ENCODE data around the gene LMF1. TPM values are rescaled to one million over a fixed set of nuclear protein-coding genes. Genes with fewer than 3 reads are reported as not detected.
A peak's percentile ranks its signal among the peaks of the same experiment; 100 is the strongest.

Gene LMF1
- polyA plus RNA-seq, 1 experiment, result 28.9 TPM

DNA sequence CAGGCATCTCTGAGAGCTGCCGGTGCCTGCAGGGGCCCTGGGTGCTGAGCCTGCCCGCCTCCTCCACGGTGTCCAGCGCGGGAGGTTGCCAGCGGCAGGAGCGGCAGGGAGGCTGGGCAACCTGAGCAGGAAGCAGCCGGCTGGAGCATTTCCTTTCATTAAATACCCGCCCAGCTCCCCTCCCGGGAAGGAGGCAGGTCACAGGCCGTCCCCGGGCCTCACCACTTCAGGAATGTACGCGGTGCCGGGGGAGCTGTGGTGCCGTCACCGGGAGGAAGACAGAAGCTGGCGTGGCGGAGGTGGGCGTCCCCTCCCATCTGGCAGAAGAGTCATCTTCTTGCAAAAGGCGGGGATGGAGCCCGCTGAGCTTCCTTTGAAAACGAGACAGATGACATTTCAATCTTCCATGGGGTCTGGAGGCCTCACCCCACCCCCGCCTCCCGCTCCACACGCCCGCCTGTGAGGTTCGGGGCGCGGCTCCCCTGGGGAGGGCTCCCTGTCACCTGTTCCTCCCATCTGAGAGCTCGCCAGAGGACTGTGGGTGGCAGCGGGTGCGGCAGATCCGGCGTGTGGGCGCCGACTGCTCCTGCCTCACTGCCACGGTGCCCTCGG, 26.8 kb upstream of the LMF1 start:
- ChIA-PET POLR2A (no interaction called here), CTCF (interaction anchor here (0.7 to 1.7 kb wide), 3 partner anchors 12 to 285 kb away, joined by 3 to 5 read pairs (median 4); no protein-coding TSS in a partner anchor)
- TF ChIP-seq, protein P1, sequence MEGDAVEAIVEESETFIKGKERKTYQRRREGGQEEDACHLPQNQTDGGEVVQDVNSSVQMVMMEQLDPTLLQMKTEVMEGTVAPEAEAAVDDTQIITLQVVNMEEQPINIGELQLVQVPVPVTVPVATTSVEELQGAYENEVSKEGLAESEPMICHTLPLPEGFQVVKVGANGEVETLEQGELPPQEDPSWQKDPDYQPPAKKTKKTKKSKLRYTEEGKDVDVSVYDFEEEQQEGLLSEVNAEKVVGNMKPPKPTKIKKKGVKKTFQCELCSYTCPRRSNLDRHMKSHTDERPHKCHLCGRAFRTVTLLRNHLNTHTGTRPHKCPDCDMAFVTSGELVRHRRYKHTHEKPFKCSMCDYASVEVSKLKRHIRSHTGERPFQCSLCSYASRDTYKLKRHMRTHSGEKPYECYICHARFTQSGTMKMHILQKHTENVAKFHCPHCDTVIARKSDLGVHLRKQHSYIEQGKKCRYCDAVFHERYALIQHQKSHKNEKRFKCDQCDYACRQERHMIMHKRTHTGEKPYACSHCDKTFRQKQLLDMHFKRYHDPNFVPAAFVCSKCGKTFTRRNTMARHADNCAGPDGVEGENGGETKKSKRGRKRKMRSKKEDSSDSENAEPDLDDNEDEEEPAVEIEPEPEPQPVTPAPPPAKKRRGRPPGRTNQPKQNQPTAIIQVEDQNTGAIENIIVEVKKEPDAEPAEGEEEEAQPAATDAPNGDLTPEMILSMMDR (IDR thresholded peaks at IDR 0.05; ENCODE audit: insufficient read depth, low read depth, low read length), result no peak
- peak; percentile 9 for DNase-seq (ENCODE audit: low read depth)
- H3K36me3 ChIP-seq (ENCODE audit: control insufficient read depth, insufficient read depth, low read length), result no peaks in the 10 kb centered on the region
- H3K27me3 ChIP-seq (ENCODE audit: control insufficient read depth, insufficient read depth, low read length), result no peaks in the 10 kb centered on the region; the same call in 1 of the 2 replicates
- no peak overlapping the region for H3K4me3 ChIP-seq (ENCODE audit: low read depth, low read length)

DNA sequence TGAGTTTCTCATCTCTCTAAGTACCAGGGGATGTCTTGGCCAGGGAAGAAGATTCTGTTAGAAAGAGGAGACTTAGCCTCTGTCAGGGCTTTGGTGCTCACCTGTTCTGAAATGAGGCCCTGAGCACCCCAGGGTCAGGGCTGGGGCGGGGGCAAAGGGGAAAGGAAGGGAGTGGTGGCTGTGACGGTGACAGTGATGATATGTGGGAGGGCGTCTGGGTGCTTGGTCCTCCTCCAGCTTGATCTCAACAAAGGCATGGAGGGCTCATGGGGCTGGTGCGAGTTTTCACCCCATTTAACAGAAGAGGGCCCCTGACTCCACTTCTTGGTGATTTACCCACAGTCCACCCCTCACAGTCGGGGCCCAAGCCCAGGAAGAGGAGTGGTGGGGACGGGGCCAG, 25.9 kb upstream of the LMF1 start:
- no peak for DNase-seq (ENCODE audit: low read depth)
- TF ChIP-seq, protein P1 (IDR thresholded peaks at IDR 0.05; ENCODE audit: insufficient read depth, low read depth, low read length), result no peak
- Histone ChIP-seq H3K4me3 (ENCODE audit: low read depth, low read length) (no peak overlapping the region), H3K36me3 (ENCODE audit: control insufficient read depth, insufficient read depth, low read length) (no peaks in the 10 kb centered on the region), H3K27me3 (ENCODE audit: control insufficient read depth, insufficient read depth, low read length) (no peaks in the 10 kb centered on the region; the same call in 1 of the 2 replicates)
- ChIA-PET POLR2A (no interaction called here), CTCF (interaction anchor here (1.2 kb wide), 1 partner anchor 59 kb away, joined by 3 read pairs; no protein-coding TSS in a partner anchor)

DNA sequence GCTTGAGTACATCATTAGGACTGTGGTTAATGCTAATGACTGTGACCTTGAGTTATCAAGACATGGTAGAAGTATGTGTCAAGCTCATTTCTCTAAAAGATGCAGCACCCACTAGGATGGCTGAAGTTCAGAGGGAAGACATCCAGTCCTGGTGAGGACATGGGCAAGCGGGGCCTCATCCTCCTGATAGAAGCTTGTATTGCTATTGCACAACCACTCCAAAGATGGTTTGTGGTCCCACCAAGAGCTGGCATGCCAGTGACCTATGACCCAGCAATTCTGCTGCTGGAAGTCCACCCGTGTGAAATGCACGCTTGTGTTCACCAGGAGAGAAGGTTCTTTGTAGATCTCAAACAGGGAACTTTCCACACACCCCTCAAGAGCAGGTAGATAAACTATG, 25.0 kb upstream of the LMF1 start:
- TF ChIP-seq, protein P1 (IDR thresholded peaks at IDR 0.05; ENCODE audit: insufficient read depth, low read depth, low read length), result no peak
- ChIA-PET POLR2A (no interaction called here), CTCF (interaction anchor here (1.2 to 1.8 kb wide), 2 partner anchors 15 to 60 kb away, joined by 3 to 4 read pairs; partner anchors contain the start of gene SOX8)
- H3K36me3 ChIP-seq (ENCODE audit: control insufficient read depth, insufficient read depth, low read length), result no peaks in the 10 kb centered on the region
- H3K4me3 ChIP-seq (ENCODE audit: low read depth, low read length), result no peak overlapping the region
- no peaks in the 10 kb centered on the region for H3K27me3 ChIP-seq (ENCODE audit: control insufficient read depth, insufficient read depth, low read length)
- DNase-seq (ENCODE audit: low read depth), result no peak

DNA sequence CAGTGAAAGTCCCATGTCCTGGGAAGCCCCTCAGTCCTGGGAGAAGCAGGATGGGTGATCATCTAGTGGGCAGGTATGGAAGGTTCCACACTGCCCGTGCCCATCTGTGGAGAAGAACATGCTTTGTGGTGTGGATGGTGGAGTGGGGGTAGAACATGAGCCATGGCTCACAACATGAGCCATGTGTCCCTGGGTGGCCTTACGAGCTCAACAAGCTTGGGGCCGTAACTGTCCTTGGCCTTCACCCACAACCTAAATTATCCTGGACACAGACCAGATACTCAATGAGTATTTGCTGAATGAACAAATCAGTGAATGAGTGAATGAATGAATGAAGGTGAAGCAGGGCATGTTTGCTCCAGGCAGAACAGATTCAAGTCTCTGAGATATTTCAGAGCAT, 24.3 kb upstream of the LMF1 start:
- CTCF ChIA-PET, result interaction anchor here (1.8 kb wide), 1 partner anchor 14 kb away, joined by 4 read pairs; the partner anchor contains the start of gene SOX8
- no peak for DNase-seq (ENCODE audit: low read depth)
- TF ChIP-seq, protein P1 (IDR thresholded peaks at IDR 0.05; ENCODE audit: insufficient read depth, low read depth, low read length), result no peak
- no peaks in the 10 kb centered on the region for H3K27me3 ChIP-seq (ENCODE audit: control insufficient read depth, insufficient read depth, low read length)
- H3K4me3 ChIP-seq (ENCODE audit: low read depth, low read length), result no peak overlapping the region
- POLR2A ChIA-PET, result no interaction called here
- no peaks in the 10 kb centered on the region for H3K36me3 ChIP-seq (ENCODE audit: control insufficient read depth, insufficient read depth, low read length)

DNA sequence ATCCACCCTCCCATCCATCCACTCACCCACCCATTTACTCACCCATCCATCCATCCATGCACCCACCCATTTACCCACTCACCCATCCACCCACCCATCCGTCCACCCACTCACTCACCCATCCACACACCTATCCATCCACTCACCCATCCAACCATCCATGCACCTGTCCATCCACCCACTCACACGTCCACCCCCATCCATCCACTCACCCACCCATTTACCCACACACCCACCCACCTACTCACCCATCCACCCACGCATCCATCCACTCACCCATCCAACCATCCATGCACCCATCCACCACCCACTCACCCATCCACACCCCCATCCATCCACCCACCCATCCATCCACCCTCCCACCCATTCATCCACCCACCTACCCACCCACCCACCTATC, 22.9 kb upstream of the LMF1 start:
- Histone ChIP-seq H3K36me3 (ENCODE audit: control insufficient read depth, insufficient read depth, low read length) (no peaks in the 10 kb centered on the region), H3K4me3 (ENCODE audit: low read depth, low read length) (no peak overlapping the region), H3K27me3 (ENCODE audit: control insufficient read depth, insufficient read depth, low read length) (no peaks in the 10 kb centered on the region)
- POLR2A ChIA-PET, result no interaction called here
- no peak for DNase-seq (ENCODE audit: low read depth)
- TF ChIP-seq, protein P1 (IDR thresholded peaks at IDR 0.05; ENCODE audit: insufficient read depth, low read depth, low read length), result no peak
- CTCF ChIA-PET, result no interaction called here

Data from BJ (cell line).